Left lobe of liver (tissue), 2 donors: ENCODE data around the gene FPGS. TPM values are rescaled to one million over a fixed set of nuclear protein-coding genes. Genes with fewer than 3 reads are reported as not detected.
"Not testable (repeated sequence)": the region's sequence is repeated elsewhere in the genome, so short reads cannot be mapped to it uniquely, and the experiment has no call there.

Experiments
- ATAC-seq: fragments of 200-7000 bp; cut with Tn5 transposase; one replicate; pipeline ENCODE4 v1.9.1; 2020; ENCODE audit warnings: mild to moderate bottlenecking, moderate library complexity
- DNase-seq: peaks from one replicate; pipeline ENCODE4 v3.0.0-alpha.2; 2020; ENCODE audit warnings: low spot score
- total RNA-seq: library from RNA; stranded (reverse); gene quantifications from one replicate; pipeline ENCODE4 v1.2.1, GENCODE V29; 2021
- donor health status: DM: no; HTN: no; CAD: no; lungs with moderate emphysema.
- donor health status: DM: no; HTN: yes; CAD: no.

FPGS gene
- total RNA-seq, 1 donor from 2014 or later, result 82.9 TPM

GRCh38 chr9:127770905-127771569 is 31.6 kb upstream of the FPGS start:
- ATAC-seq (peak; percentile 98), DNase-seq (peak; percentile 99)

GRCh38 chr9:127771570-127772189 is 31.0 kb upstream of the FPGS start:
- DNase-seq, result no peak
- no peak for ATAC-seq

- ATAC-seq, result no peak
- DNase-seq, result no peak
These were observed 30.1 kb upstream of the FPGS start for GRCh38 chr9:127772603-127773002.

- DNase-seq (no peak), ATAC-seq (no peak)
These were observed 29.4 kb upstream of the FPGS start for GRCh38 chr9:127773272-127773671.

GRCh38 chr9:127773981-127774380 is 28.7 kb upstream of the FPGS start:
- DNase-seq, result no peak

GRCh38 chr9:127776195-127776923 is 26.3 kb upstream of the FPGS start:
- ATAC-seq, result no peak
- DNase-seq, result no peak

More at GRCh38 chr9:127773981-127774380, 28.7 kb upstream of the FPGS start:
- ATAC-seq, result no peak

GRCh38 chr9:127776924-127777289 is 25.8 kb upstream of the FPGS start:
- no peak for ATAC-seq
- no peak for DNase-seq

- DNase-seq (no peak), ATAC-seq (no peak)
These were observed 25.2 kb upstream of the FPGS start for GRCh38 chr9:127777368-127777980.

- DNase-seq (no peak), ATAC-seq (peak; percentile 35)
These were observed 24.2 kb upstream of the FPGS start, which contains the start of gene SH2D3C for GRCh38 chr9:127778280-127779135. Gene SH2D3C, minus strand, starts transcription at chr9:127778666. Its CDS starts 39 bp downstream, at chr9:127778627.

GRCh38 chr9:127779136-127779981 is 23.3 kb upstream of the FPGS start:
- no peak for DNase-seq
- no peak for ATAC-seq

GRCh38 chr9:127780126-127780885 is 22.4 kb upstream of the FPGS start:
- ATAC-seq (no peak), DNase-seq (no peak)

GRCh38 chr9:127780909-127781308 is 21.8 kb upstream of the FPGS start:
- not testable (repeated sequence) for DNase-seq, ATAC-seq

- DNase-seq (no peak), ATAC-seq (no peak)
These were observed 20.9 kb upstream of the FPGS start for GRCh38 chr9:127781806-127782205.

GRCh38 chr9:127783111-127784008 is 19.3 kb upstream of the FPGS start:
- peak; percentile 66 for DNase-seq
- ATAC-seq, result no peak

- ATAC-seq (peak; percentile 64), DNase-seq (peak; percentile 90)
These were observed 17.4 kb upstream of the FPGS start for GRCh38 chr9:127785023-127785932.

- ATAC-seq (peak; percentile 69), DNase-seq (peak; percentile 92)
These were observed 16.5 kb upstream of the FPGS start, which contains the start of gene CDK9 for GRCh38 chr9:127785933-127786772. Gene CDK9, plus strand, starts transcription at chr9:127786034. Its CDS starts 115 bp downstream, at chr9:127786149.
